Mucosa of rectum (tissue), 2 donors: Measurements from ENCODE around the gene C17orf58.
"Not testable (repeated sequence)": the region's sequence is repeated elsewhere in the genome, so short reads cannot be mapped to it uniquely, and the experiment has no call there.

Source experiments
- H3K27ac ChIP-seq, 2 donors: one replicate each; pipeline ENCODE4 v1.7.0; 2013; ENCODE audit warnings: inconsistent platforms in 2 of 2, low read depth in 2 of 2, low read length in 2 of 2
- H3K27me3 ChIP-seq, 2 donors: one replicate each; pipeline ENCODE4 v1.7.0; 2013; ENCODE audit warnings: low read length in 2 of 2; ENCODE audit not compliant: control insufficient read depth in 2 of 2, insufficient read depth in 2 of 2
- H3K36me3 ChIP-seq, 2 donors: one replicate each; pipeline ENCODE4 v1.7.0; 2013; ENCODE audit warnings: low read length in 2 of 2; ENCODE audit not compliant: control insufficient read depth in 2 of 2, insufficient read depth in 2 of 2
- H3K4me1 ChIP-seq, 2 donors: one replicate each; pipeline ENCODE4 v1.7.0; 2013; ENCODE audit warnings: low read length in 2 of 2, mild to moderate bottlenecking in 1 of 2; ENCODE audit not compliant: control insufficient read depth in 2 of 2, insufficient read depth in 2 of 2
- H3K4me3 ChIP-seq, 2 donors: one replicate each; pipeline ENCODE4 v1.7.0; 2013; ENCODE audit warnings: low read length in 2 of 2
- H3K9ac ChIP-seq, 2 donors: one replicate each; pipeline ENCODE4 v1.7.0; 2013; ENCODE audit warnings: low read length in 2 of 2, low read depth in 1 of 2, mild to moderate bottlenecking in 1 of 2
- H3K9me3 ChIP-seq, 2 donors: one replicate each; pipeline ENCODE4 v1.7.0; 2013; ENCODE audit warnings: low read length in 2 of 2; ENCODE audit not compliant: control insufficient read depth in 2 of 2
- donor health status: healthy.
- donor health status: Normal muscosa, but diverticular disease.

Gene C17orf58

DNA sequence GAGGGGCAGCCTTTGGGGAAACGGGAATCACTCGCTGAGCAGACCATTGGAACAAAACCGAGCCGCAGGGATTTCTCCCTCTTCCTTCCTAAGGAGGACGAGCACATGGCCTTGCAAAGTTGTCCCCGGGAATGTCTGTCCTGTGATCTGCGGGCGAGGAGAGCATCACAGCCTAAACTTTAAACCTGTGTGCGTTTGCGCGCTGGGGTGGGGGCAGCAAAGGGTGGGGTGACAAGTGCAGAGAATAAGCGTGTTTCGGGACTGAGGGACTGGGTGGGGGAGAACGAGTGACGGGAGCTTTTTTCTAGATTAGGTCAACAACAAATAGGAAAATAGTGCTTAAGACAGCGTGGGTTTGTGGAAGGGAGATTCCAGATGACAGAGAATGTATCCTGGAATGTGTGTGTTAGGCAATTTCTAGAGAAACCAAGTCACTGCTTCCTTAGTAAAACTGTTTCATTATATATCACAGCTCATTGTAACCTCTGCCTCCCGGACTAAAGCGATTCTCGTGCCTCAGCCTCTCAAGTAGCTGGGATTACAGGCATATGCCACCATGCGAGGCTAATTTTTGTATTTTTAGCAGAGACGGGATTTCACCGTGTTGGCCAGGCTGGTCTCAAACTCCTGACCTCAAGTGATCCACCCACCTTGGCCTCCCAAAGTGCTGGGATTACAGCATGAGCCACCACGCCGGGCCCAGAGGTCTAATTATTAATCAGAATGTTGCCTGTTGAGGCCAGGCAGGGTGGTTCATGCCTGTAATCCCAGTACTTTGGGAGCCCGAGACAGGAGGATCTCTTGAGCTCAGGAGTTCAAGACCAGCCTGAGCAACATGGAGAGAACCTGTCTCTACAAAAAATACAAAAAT is at the start of gene C17orf58:
Gene C17orf58, minus strand, starts transcription at position 169 of the 871 bp plus-strand sequence. CDS start 271 bp downstream, outside the sequence.
- not testable (repeated sequence) for H3K9me3 ChIP-seq, H3K27me3 ChIP-seq, H3K36me3 ChIP-seq
- Histone ChIP-seq H3K27ac (peak within 1 kb of the TSS in 1 of 2 donors; percentile 16), H3K4me3 (peak within 1 kb of the TSS; percentile 65 to 71), H3K4me1 (peaks cover 12 to 15% of the 10 kb centered on the region in 2 donors), H3K9ac (peak within 1 kb of the TSS in 1 of 2 donors; percentile 63)

- Histone ChIP-seq H3K27ac (peak overlapping the region; percentile 69 to 82), H3K9ac (peak overlapping the region; percentile 75 to 87), H3K4me3 (peak overlapping the region; percentile 85 to 95), H3K36me3 (peaks cover 11 to 18% of the 10 kb centered on the region in 2 donors), H3K9me3 (no peaks in the 10 kb centered on the region), H3K4me1 (peaks cover 4 to 5% of the 10 kb centered on the region in 2 donors), H3K27me3 (no peaks in the 10 kb centered on the region)
These were observed 40.3 kb upstream of the C17orf58 start for GRCh38 chr17:68036304-68037147.

DNA sequence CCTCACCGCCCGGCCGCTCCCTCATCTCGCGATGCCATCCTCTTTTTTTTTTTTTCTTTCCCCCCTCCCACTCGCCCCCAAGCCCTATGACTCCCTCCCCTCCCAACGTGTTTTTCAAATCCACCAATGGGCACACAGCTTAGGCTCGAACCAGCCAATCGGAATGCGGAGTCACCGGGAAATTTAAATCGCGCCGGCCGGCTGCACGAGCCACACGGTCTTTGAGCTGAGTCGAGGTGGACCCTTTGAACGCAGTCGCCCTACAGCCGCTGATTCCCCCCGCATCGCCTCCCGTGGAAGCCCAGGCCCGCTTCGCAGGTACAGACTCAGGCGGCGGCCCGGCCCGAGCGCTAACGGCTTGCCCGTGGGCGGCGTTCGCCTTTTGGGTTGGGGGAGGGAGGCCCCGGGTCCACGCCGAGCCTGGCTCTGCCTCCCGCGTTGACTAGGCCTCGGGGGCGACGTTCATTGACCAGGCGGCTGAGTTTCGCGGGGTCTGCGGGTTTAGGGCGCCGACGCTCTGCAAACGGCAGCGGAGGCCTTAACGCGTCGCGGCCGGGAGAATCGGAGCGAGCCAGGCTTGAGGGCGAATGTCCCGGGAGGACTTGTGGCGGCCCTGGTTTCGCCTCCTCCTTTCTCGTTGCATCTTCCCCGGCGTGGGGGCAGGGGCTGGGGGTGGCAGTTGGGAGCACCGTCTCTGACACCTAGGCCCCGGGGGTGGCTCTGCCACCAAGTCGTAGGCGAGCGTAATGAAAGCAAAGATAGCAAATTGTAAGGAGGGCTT is 39.4 kb upstream of the C17orf58 start, which contains the start of gene KPNA2:
Gene KPNA2, plus strand, starts transcription at position 213 of the 781 bp plus-strand sequence. CDS start 1,398 bp downstream, outside the sequence.
- H3K36me3 ChIP-seq: peaks cover 3 to 10% of the 10 kb centered on the region in 2 donors
- peak within 1 kb of the TSS; percentile 69 to 82 for H3K27ac ChIP-seq
- H3K4me1 ChIP-seq: peaks cover 4 to 5% of the 10 kb centered on the region in 2 donors
- H3K9me3 ChIP-seq: no peaks in the 10 kb centered on the region
- no peaks in the 10 kb centered on the region for H3K27me3 ChIP-seq
- H3K9ac ChIP-seq: peak within 1 kb of the TSS; percentile 75 to 87
- H3K4me3 ChIP-seq: peak within 1 kb of the TSS; percentile 85 to 95

- H3K9me3 ChIP-seq: no peaks in the 10 kb centered on the region
- peak overlapping the region; percentile 40 to 59 for H3K4me3 ChIP-seq
- H3K9ac ChIP-seq: no peak overlapping the region
- peaks cover 3 to 5% of the 10 kb centered on the region in 2 donors for H3K36me3 ChIP-seq
- no peaks in the 10 kb centered on the region for H3K27me3 ChIP-seq
- peaks cover 4 to 5% of the 10 kb centered on the region in 2 donors for H3K4me1 ChIP-seq
- H3K27ac ChIP-seq: no peak overlapping the region
These were observed 38.9 kb upstream of the C17orf58 start for GRCh38 chr17:68035131-68035522.

DNA sequence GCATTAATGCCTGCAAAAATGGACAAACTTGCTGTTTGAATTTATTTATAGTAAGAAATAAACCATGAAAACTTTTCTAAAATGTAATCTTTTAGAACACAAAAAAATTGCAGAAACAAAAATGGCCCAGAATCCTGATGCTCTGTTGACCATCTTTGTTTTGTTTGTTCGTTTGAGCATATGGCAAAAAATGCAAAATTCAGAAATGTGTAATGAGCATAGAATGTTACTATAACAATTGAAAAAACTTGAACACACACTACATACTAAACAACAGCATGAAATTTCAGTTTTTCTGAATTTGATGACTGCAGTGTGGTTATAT is 38.1 kb upstream of the C17orf58 start:
- H3K4me1 ChIP-seq: peaks cover 4 to 5% of the 10 kb centered on the region in 2 donors
- no peaks in the 10 kb centered on the region for H3K9me3 ChIP-seq
- peak overlapping the region in 1 of 2 donors; percentile 59 for H3K4me3 ChIP-seq
- no peak overlapping the region for H3K27ac ChIP-seq
- H3K36me3 ChIP-seq: peaks cover 3% of the 10 kb centered on the region in 2 donors
- H3K27me3 ChIP-seq: no peaks in the 10 kb centered on the region
- no peak overlapping the region for H3K9ac ChIP-seq

GRCh38 chr17:68033636-68034451 is 37.6 kb upstream of the C17orf58 start:
- Histone ChIP-seq H3K27me3 (no peaks in the 10 kb centered on the region), H3K4me1 (peaks cover 4 to 5% of the 10 kb centered on the region in 2 donors), H3K27ac (no peak overlapping the region), H3K9me3 (no peaks in the 10 kb centered on the region), H3K36me3 (peaks cover 3% of the 10 kb centered on the region in 2 donors), H3K9ac (no peak overlapping the region), H3K4me3 (no peak overlapping the region)

DNA sequence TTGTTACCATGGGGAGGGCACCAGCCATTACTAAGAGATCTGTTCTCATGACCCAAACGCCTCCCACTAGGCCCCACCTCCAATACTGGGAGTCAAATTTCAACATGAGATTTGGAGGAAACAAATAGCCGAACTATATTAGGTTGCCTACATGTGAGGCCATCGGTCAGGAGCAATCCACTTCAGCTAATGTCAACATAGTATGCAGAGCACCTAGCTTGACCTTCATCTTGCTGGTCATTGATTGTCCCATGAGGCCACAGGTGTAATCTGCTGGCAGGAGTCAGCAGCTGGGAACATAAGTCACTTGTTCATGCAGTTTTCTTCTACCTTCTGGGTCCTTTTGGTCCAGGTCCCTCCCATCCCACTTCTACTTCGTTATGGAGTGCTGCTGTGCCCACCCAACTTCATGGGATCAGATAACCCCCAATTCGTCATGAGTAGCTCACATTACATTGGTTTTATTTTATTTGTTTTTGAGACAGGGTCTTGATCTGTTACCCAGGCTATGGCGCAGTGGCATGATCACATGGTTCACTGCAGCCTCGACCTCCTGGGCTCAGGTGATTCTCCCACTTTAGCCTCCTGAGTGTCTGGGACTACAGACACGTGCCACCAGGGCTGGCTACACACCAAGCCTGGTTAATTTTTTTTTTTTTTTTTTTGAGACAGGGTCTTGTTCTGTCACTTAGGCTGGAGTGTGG is 33.4 kb upstream of the C17orf58 start:
- no peaks in the 10 kb centered on the region for H3K9me3 ChIP-seq
- no peaks in the 10 kb centered on the region for H3K4me1 ChIP-seq
- H3K4me3 ChIP-seq: no peak overlapping the region
- no peaks in the 10 kb centered on the region for H3K27me3 ChIP-seq
- no peak overlapping the region for H3K9ac ChIP-seq
- H3K36me3 ChIP-seq: no peaks in the 10 kb centered on the region
- H3K27ac ChIP-seq: no peak overlapping the region

- not testable (repeated sequence) for H3K27ac ChIP-seq, H3K9me3 ChIP-seq, H3K9ac ChIP-seq, H3K4me3 ChIP-seq, H3K27me3 ChIP-seq, H3K4me1 ChIP-seq, H3K36me3 ChIP-seq
These were observed 26.3 kb upstream of the C17orf58 start for GRCh38 chr17:68022547-68022946.

DNA sequence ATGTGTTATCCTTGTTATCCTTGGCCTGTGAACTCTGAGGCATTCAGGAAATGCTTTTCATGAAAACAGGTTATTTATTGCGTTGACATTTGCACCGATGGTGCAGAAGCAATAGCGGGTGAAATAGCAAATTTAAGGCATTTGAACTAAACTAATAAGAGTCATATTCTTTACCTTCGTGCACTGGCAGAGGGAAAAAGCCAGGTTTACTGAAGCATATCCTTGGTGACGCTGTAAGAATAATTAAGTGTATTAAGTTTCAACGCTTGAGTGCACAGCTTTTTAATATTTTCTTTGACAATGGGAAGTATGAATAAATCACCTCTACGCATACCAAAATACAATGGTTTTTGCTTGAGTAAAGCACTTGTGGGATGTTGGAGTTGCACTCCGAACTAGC is 25.7 kb upstream of the C17orf58 start:
- no peaks in the 10 kb centered on the region for H3K27me3 ChIP-seq
- no peak overlapping the region for H3K4me3 ChIP-seq
- H3K36me3 ChIP-seq: no peaks in the 10 kb centered on the region
- H3K27ac ChIP-seq: no peak overlapping the region
- peaks cover 0 to 4% of the 10 kb centered on the region in 2 donors for H3K4me1 ChIP-seq
- no peaks in the 10 kb centered on the region for H3K9me3 ChIP-seq
- H3K9ac ChIP-seq: no peak overlapping the region
